Measurements from ENCODE around the gene RARS1.

DNA sequence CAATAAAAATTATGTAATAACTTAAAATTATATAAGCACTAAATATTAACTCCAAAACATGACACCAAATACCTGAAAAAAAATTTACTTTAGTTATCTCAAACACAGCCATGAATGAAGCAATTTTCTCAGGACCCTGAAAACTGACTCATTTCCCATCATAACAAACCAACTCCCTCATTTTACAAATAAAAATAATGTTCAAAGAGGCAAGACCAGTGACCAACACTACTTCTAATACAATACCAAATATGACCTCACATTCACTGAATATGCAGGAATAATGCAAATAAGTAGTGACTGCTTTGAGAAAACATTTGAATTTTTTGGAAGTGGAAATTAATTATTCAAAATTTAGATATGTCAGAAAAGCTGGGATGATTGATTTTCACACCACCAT, 64.4 kb downstream of the RARS1 start:
- TF ChIP-seq CTCF (IDR thresholded peaks at IDR 0.05) (no peak), POLR2A (IDR thresholded peaks at IDR 0.05) (no peak), POLR2AphosphoS5 (IDR thresholded peaks at IDR 0.05) (no peak)

All from gastroesophageal sphincter (tissue), 3 donors.